Body of pancreas (tissue), 4 donors: ENCODE data around the gene ABCC6.

Source experiments
- CTCF ChIP-seq, 7 experiments: fragments of 450-650 bp in 4 of 7; fragments of 200-600 bp in 3 of 7; sonication (generic) in 3 of 7; IDR thresholded peaks; one replicate each; pipeline ENCODE4 v1.5.1; 2016 to 2019; ENCODE audit warnings: antibody characterized with exemption in 7 of 7
- POLR2A ChIP-seq, 3 donors: fragments of 450-650 bp; IDR thresholded peaks; one replicate each; pipeline ENCODE4 v1.6.1; 2016; ENCODE audit warnings: antibody characterized with exemption in 3 of 3, mild to moderate bottlenecking in 2 of 3

GRCh38 chr16:16189842-16190241 is 33.5 kb downstream of the ABCC6 start:
- TF ChIP-seq CTCF (IDR thresholded peaks at IDR 0.05), result no peak
- no peak for TF ChIP-seq POLR2A (IDR thresholded peaks at IDR 0.05)
